Neutrophil (primary cell): Measurements from ENCODE around the gene CPED1.

Source experiments
- H3K27ac ChIP-seq: fragments of 200-600 bp; sonication (generic); 2 replicates; pipeline ENCODE4 v1.5.1; 2016; ENCODE audit warnings: mild to moderate bottlenecking, moderate library complexity
- H3K27me3 ChIP-seq: fragments of 200-600 bp; sonication (generic); 2 replicates; pipeline ENCODE4 v1.6.0; 2016; ENCODE audit warnings: mild to moderate bottlenecking
- H3K36me3 ChIP-seq: fragments of 200-600 bp; sonication (generic); 2 replicates; pipeline ENCODE4 v1.5.1; 2017
- H3K4me1 ChIP-seq, 2 experiments: fragments of 200-600 bp in 1 of 2; sonication (generic) in 1 of 2; 1 replicate in 1 of 2; 2 replicates in 1 of 2; pipeline versions ENCODE4 v1.5.1 to v1.6.1; 2013 to 2016; ENCODE audit warnings: low read depth in 1 of 2, low read length in 1 of 2, mild to moderate bottlenecking in 1 of 2, moderate library complexity in 1 of 2; ENCODE audit not compliant: control insufficient read depth in 1 of 2, insufficient read depth in 1 of 2
- H3K4me3 ChIP-seq, 2 experiments: fragments of 200-600 bp in 1 of 2; sonication (generic) in 1 of 2; 1 replicate in 1 of 2; 2 replicates in 1 of 2; pipeline ENCODE4 v1.5.1; 2013 to 2016; ENCODE audit warnings: low read depth in 1 of 2, low read length in 1 of 2, mild to moderate bottlenecking in 1 of 2, moderate library complexity in 1 of 2
- H3K9me3 ChIP-seq: fragments of 200-600 bp; sonication (generic); 2 replicates; pipeline ENCODE4 v1.5.1; 2016
- TF ChIP-seq, protein P1 (sequence below): fragments of 200-600 bp; sonication (generic); IDR thresholded peaks from 2 replicates; pipeline ENCODE4 v1.5.1; 2016; ENCODE audit warnings: antibody characterized with exemption

CPED1 gene

DNA sequence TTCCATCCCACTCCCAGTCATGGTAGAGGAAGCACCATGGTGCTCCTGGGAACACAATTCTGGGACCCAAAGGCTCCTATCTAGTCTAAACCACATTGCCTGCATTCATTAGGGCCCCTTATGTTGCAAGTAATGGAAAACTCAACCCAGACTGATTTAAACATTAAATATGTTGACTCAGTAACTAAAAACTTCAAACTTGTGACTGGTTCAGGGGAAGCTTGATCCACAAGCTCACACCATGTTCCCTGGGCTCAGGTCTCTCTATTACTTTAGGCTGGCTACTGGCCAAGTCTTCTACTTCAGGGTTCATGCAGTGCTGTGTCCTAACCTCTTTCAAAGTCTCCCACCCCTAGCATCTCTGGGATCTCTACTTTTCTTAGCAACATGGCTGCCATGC, 353.4 kb downstream of the CPED1 start:
- peaks cover 3% of the 10 kb centered on the region for H3K27me3 ChIP-seq
- TF ChIP-seq, protein P1, sequence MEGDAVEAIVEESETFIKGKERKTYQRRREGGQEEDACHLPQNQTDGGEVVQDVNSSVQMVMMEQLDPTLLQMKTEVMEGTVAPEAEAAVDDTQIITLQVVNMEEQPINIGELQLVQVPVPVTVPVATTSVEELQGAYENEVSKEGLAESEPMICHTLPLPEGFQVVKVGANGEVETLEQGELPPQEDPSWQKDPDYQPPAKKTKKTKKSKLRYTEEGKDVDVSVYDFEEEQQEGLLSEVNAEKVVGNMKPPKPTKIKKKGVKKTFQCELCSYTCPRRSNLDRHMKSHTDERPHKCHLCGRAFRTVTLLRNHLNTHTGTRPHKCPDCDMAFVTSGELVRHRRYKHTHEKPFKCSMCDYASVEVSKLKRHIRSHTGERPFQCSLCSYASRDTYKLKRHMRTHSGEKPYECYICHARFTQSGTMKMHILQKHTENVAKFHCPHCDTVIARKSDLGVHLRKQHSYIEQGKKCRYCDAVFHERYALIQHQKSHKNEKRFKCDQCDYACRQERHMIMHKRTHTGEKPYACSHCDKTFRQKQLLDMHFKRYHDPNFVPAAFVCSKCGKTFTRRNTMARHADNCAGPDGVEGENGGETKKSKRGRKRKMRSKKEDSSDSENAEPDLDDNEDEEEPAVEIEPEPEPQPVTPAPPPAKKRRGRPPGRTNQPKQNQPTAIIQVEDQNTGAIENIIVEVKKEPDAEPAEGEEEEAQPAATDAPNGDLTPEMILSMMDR, result no peak
- no peak overlapping the region for H3K4me3 ChIP-seq
- no peak overlapping the region for H3K27ac ChIP-seq
- H3K9me3 ChIP-seq, result no peaks in the 10 kb centered on the region
- H3K4me1 ChIP-seq, result no peaks in the 10 kb centered on the region
- H3K36me3 ChIP-seq, result no peaks in the 10 kb centered on the region

DNA sequence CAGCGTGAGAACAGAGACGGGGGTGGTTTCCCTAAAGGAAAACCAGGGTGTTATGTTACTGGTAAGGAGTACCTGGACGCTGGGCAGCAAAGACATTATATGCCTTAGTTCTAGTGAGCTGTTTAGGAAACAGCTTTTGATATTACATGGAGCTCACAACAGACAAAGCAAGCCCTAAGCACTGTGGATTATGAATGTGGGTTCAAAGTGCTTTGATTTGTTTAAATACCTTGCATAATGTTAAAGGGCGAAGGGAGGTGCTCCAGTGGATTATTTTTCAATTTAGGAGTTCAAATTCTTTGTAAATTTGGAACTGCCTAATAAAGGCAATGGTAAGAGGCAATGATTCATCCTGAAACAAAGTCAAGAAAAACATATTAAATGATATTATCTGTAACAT, 354.1 kb downstream of the CPED1 start:
- Histone ChIP-seq H3K27me3 (no peaks in the 10 kb centered on the region), H3K36me3 (no peaks in the 10 kb centered on the region), H3K4me3 (no peak overlapping the region), H3K4me1 (no peaks in the 10 kb centered on the region), H3K27ac (no peak overlapping the region), H3K9me3 (no peaks in the 10 kb centered on the region)
- TF ChIP-seq, protein P1, result no peak

DNA sequence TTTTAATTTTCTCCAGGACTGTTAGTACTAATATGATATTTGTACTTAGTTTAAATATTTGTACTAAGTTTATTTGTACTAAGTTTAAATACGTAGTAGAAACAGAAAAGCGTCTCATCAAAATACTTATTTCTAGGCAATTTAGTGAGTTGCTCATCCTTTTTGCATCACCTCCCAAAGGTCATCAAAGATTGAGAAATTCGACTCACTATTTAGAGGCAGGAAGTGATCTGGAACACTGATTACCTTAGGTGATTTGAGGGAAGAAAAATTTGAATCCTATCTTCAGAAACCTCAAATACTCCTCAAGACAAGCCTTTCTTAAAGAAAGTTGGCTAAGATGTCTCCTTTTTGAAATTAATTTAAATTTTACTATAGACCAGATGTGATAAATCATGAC, 354.8 kb downstream of the CPED1 start:
- Histone ChIP-seq H3K27me3 (no peaks in the 10 kb centered on the region), H3K4me1 (no peaks in the 10 kb centered on the region), H3K36me3 (no peaks in the 10 kb centered on the region), H3K4me3 (no peak overlapping the region), H3K27ac (no peak overlapping the region), H3K9me3 (no peaks in the 10 kb centered on the region)
- TF ChIP-seq, protein P1, result no peak

DNA sequence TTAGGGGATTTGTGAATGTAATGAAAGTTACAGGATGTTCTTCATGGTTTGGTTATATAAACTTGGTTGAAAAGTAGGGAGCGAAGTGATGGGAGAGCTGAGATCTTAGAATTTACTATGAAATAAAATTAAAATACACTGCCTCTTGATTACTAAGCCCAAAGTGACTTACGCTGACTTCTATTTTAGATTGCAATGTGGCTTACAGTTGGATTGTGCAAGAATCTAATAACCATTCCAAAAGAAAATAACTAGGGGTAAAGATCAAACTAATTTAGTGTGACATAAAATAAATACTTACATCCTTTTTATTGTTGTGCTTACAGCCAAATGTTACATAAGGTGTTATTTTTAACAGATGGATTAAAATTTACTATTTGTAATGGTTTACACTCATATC, 355.6 kb downstream of the CPED1 start:
- no peak overlapping the region for H3K27ac ChIP-seq
- no peaks in the 10 kb centered on the region for H3K27me3 ChIP-seq
- H3K36me3 ChIP-seq, result no peaks in the 10 kb centered on the region
- no peaks in the 10 kb centered on the region for H3K9me3 ChIP-seq
- no peaks in the 10 kb centered on the region for H3K4me1 ChIP-seq
- no peak overlapping the region for H3K4me3 ChIP-seq
- TF ChIP-seq, protein P1, result no peak

DNA sequence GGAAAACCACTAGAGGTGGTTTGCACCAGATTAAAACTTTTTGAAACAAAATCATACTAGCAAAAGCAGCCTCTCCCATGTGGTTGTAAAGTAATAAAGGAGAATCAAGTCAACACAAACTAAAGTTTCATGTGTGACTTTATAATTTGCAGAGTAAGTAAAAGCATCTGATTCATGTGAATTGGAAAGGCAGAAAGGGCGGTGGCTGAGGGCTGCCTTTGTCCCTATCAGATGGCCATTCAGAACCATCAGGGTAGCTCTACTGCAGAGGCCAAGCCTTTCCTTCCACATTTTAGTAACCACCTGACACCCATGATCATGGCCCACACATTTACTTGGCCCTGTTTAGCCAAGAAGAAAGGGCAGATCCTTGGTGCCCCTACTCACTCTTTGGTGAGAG, 356.0 kb downstream of the CPED1 start:
- Histone ChIP-seq H3K4me1 (no peaks in the 10 kb centered on the region), H3K27me3 (no peaks in the 10 kb centered on the region), H3K9me3 (no peaks in the 10 kb centered on the region), H3K4me3 (no peak overlapping the region), H3K36me3 (no peaks in the 10 kb centered on the region), H3K27ac (no peak overlapping the region)
- TF ChIP-seq, protein P1, result no peak
